ENCODE results near the gene DNAI1.

The DNAI1 gene

GRCh38 chr9:34508951-34509350 lies 50.3 kb downstream of the DNAI1 start:
- TF ChIP-seq FOXP2 (optimal IDR thresholded peaks at IDR 0.05; ENCODE audit: borderline replicate concordance, extremely low read depth, extremely low read length, insufficient read depth) (no peak), REST (IDR thresholded peaks at IDR 0.05; ENCODE audit: insufficient read depth in 1 of 2, low read depth in 2 of 2, low read length in 2 of 2) (no peak), POLR2AphosphoS5 (IDR thresholded peaks at IDR 0.05; ENCODE audit: low read depth, low read length) (no peak), TAF1 (IDR thresholded peaks at IDR 0.05; ENCODE audit: borderline replicate concordance, insufficient read depth, low read length) (no peak), SIN3A (IDR thresholded peaks at IDR 0.05; ENCODE audit: borderline replicate concordance, insufficient read depth, low read length) (no peak)

GRCh38 chr9:34510497-34511468 lies 52.2 kb downstream of the DNAI1 start:
- TF ChIP-seq TAF1 (IDR thresholded peaks at IDR 0.05; ENCODE audit: borderline replicate concordance, insufficient read depth, low read length) (no peak), REST (IDR thresholded peaks at IDR 0.05; ENCODE audit: insufficient read depth in 1 of 2, low read depth in 2 of 2, low read length in 2 of 2) (no peak), SIN3A (IDR thresholded peaks at IDR 0.05; ENCODE audit: borderline replicate concordance, insufficient read depth, low read length) (no peak), FOXP2 (optimal IDR thresholded peaks at IDR 0.05; ENCODE audit: borderline replicate concordance, extremely low read depth, extremely low read length, insufficient read depth) (no peak), POLR2AphosphoS5 (IDR thresholded peaks at IDR 0.05; ENCODE audit: low read depth, low read length) (no peak)

GRCh38 chr9:34512131-34513078 lies 53.8 kb downstream of the DNAI1 start:
- no peak for TF ChIP-seq REST (IDR thresholded peaks at IDR 0.05; ENCODE audit: insufficient read depth in 1 of 2, low read depth in 2 of 2, low read length in 2 of 2)
- TF ChIP-seq FOXP2 (optimal IDR thresholded peaks at IDR 0.05; ENCODE audit: borderline replicate concordance, extremely low read depth, extremely low read length, insufficient read depth) = no peak
- TF ChIP-seq TAF1 (IDR thresholded peaks at IDR 0.05; ENCODE audit: borderline replicate concordance, insufficient read depth, low read length) = no peak
- no peak for TF ChIP-seq SIN3A (IDR thresholded peaks at IDR 0.05; ENCODE audit: borderline replicate concordance, insufficient read depth, low read length)
- TF ChIP-seq POLR2AphosphoS5 (IDR thresholded peaks at IDR 0.05; ENCODE audit: low read depth, low read length) = no peak

- TF ChIP-seq REST (IDR thresholded peaks at IDR 0.05; ENCODE audit: insufficient read depth in 1 of 2, low read depth in 2 of 2, low read length in 2 of 2) (no peak), FOXP2 (optimal IDR thresholded peaks at IDR 0.05; ENCODE audit: borderline replicate concordance, extremely low read depth, extremely low read length, insufficient read depth) (no peak), POLR2AphosphoS5 (IDR thresholded peaks at IDR 0.05; ENCODE audit: low read depth, low read length) (no peak), SIN3A (IDR thresholded peaks at IDR 0.05; ENCODE audit: borderline replicate concordance, insufficient read depth, low read length) (no peak), TAF1 (IDR thresholded peaks at IDR 0.05; ENCODE audit: borderline replicate concordance, insufficient read depth, low read length) (no peak)
Measured at GRCh38 chr9:34513567-34514214, 55.1 kb downstream of the DNAI1 start.

Measured in PFSK-1 (cell line).